T-helper 1 cell treated with Interleukin-12 subunit alpha and Interleukin-12 subunit beta and Interleukin-4 antibody, amounts not matched to agents 30 ng/mL and 1 ng/mL, for 36 hours (primary cell): ENCODE data around the gene CDH23. TPM values are rescaled to one million over a fixed set of nuclear protein-coding genes. Genes with fewer than 3 reads are reported as not detected.

ENCODE experiments used
- intact Hi-C: fragments of 100-400 bp; cut with micrococcal nuclease; formaldehyde crosslinking; loops from one replicate; pipeline ENCODE4 v1.15.1; 2024
- total RNA-seq: library from RNA; stranded (reverse); gene quantifications from 2 replicates; pipeline ENCODE4 v1.2.3, GENCODE V29; 2022

CDH23 gene
- total RNA-seq, 1 donor from 2014 or later, result 1.3 TPM

- intact Hi-C loops, result no loop called here
These were observed 159.0 kb downstream of the CDH23 start for GRCh38 chr10:71555724-71556119.

- intact Hi-C loops, result no loop called here
These were observed 162.3 kb downstream of the CDH23 start for GRCh38 chr10:71558991-71559390.

- intact Hi-C loops, result no loop called here
These were observed 164.4 kb downstream of the CDH23 start for GRCh38 chr10:71561003-71561574.

- intact Hi-C loops, result no loop called here
These were observed 165.5 kb downstream of the CDH23 start for GRCh38 chr10:71562181-71562580.

- intact Hi-C loops, result no loop called here
These were observed 166.2 kb downstream of the CDH23 start for GRCh38 chr10:71562904-71563303.

GRCh38 chr10:71564194-71564820, 167.6 kb downstream of the CDH23 start:
- intact Hi-C loops, result no loop called here

GRCh38 chr10:71565284-71566000, 168.7 kb downstream of the CDH23 start:
- intact Hi-C loops, result no loop called here

- intact Hi-C loops, result no loop called here
These were observed 170.3 kb downstream of the CDH23 start for GRCh38 chr10:71567006-71567405.

- intact Hi-C loops, result no loop called here
These were observed 172.3 kb downstream of the CDH23 start for GRCh38 chr10:71568896-71569492.

- intact Hi-C loops, result loop anchor here (1.0 to 2.0 kb wide), 5 partner anchors 139 to 326 kb away; partner anchors contain the start of gene SLC29A3
These were observed 173.3 kb downstream of the CDH23 start for GRCh38 chr10:71569775-71570588.

GRCh38 chr10:71571460-71572175, 174.9 kb downstream of the CDH23 start:
- intact Hi-C loops, result loop anchor here (2.0 kb wide), 1 partner anchor 137 kb away; no protein-coding TSS in a partner anchor

GRCh38 chr10:71572962-71573361, 176.2 kb downstream of the CDH23 start:
- intact Hi-C loops, result no loop called here

- intact Hi-C loops, result no loop called here
These were observed 177.1 kb downstream of the CDH23 start for GRCh38 chr10:71573562-71574518.

GRCh38 chr10:71575451-71575850, 178.7 kb downstream of the CDH23 start:
- intact Hi-C loops, result no loop called here

GRCh38 chr10:71575934-71576801, 179.4 kb downstream of the CDH23 start:
- intact Hi-C loops, result no loop called here

GRCh38 chr10:71576842-71577241, 180.1 kb downstream of the CDH23 start:
- intact Hi-C loops, result no loop called here

- intact Hi-C loops, result no loop called here
These were observed 180.6 kb downstream of the CDH23 start for GRCh38 chr10:71577345-71577744.

GRCh38 chr10:71578069-71578468, 181.3 kb downstream of the CDH23 start:
- intact Hi-C loops, result no loop called here
